H9 (cell line): ENCODE measurements around the gene CDKAL1. TPM values are rescaled to one million over a fixed set of nuclear protein-coding genes. Genes with fewer than 3 reads are reported as not detected.

Experiments used
- DNase-seq: peaks from one replicate; pipeline ENCODE4 v3.0.0-alpha.2; 2017
- H2AFZ ChIP-seq: one replicate; pipeline ENCODE4 v1.6.1; 2013; ENCODE audit warnings: mild to moderate bottlenecking, low read length, control low read depth, moderate library complexity
- H2AK5ac ChIP-seq: 2 replicates; pipeline ENCODE4 v1.6.1; 2013; ENCODE audit warnings: low read length, control low read depth, mixed read lengths; ENCODE audit not compliant: insufficient read length
- H2BK120ac ChIP-seq: one replicate; pipeline ENCODE4 v1.6.1; 2013; ENCODE audit warnings: low read depth, mild to moderate bottlenecking, low read length, control low read depth, inconsistent platforms; ENCODE audit not compliant: poor library complexity, severe bottlenecking
- H2BK12ac ChIP-seq: 2 replicates; pipeline ENCODE4 v1.6.1; 2013; ENCODE audit warnings: low read length, control low read depth, mixed read lengths, low read depth; ENCODE audit not compliant: insufficient read length
- H2BK15ac ChIP-seq: 2 replicates; pipeline ENCODE4 v1.6.1; 2013; ENCODE audit warnings: low read depth, low read length, control low read depth
- H2BK20ac ChIP-seq: one replicate; pipeline ENCODE4 v1.6.1; 2013; ENCODE audit warnings: low read depth, mild to moderate bottlenecking, low read length, control low read depth, inconsistent platforms; ENCODE audit not compliant: poor library complexity, severe bottlenecking
- H2BK5ac ChIP-seq: 2 replicates; pipeline ENCODE4 v1.6.1; 2013; ENCODE audit warnings: low read length, control low read depth, mixed read lengths; ENCODE audit not compliant: insufficient read length
- H3K14ac ChIP-seq: 2 replicates; pipeline ENCODE4 v1.6.1; 2013; ENCODE audit warnings: low read length, control low read depth; ENCODE audit not compliant: insufficient read depth
- H3K18ac ChIP-seq: 2 replicates; pipeline ENCODE4 v1.6.1; 2013; ENCODE audit warnings: low read depth, mild to moderate bottlenecking, mixed read lengths, low read length, control low read depth; ENCODE audit not compliant: insufficient read length
- H3K23ac ChIP-seq: 2 replicates; pipeline ENCODE4 v1.6.1; 2013; ENCODE audit warnings: low read length, control low read depth, mixed read lengths, low read depth; ENCODE audit not compliant: insufficient read length
- H3K23me2 ChIP-seq: 2 replicates; pipeline ENCODE4 v1.6.1; 2013; ENCODE audit warnings: low read depth, mild to moderate bottlenecking, mixed read lengths, low read length, control low read depth; ENCODE audit not compliant: insufficient read length, poor library complexity, severe bottlenecking
- H3K27ac ChIP-seq: 2 replicates; pipeline ENCODE4 v1.5.1; 2013; ENCODE audit warnings: low read length, control low read depth, mixed read lengths, low read depth; ENCODE audit not compliant: insufficient read length
- H3K27me3 ChIP-seq: 2 replicates; pipeline ENCODE4 v1.6.1; 2013; ENCODE audit warnings: low read length, control low read depth, inconsistent platforms; ENCODE audit not compliant: insufficient read depth
- H3K4ac ChIP-seq: 2 replicates; pipeline ENCODE4 v1.6.1; 2013; ENCODE audit warnings: low read depth, mild to moderate bottlenecking, control low read depth, inconsistent platforms, low read length, moderate library complexity
- H3K4me1 ChIP-seq: 2 replicates; pipeline ENCODE4 v1.6.1; 2013; ENCODE audit warnings: low read length, control low read depth, inconsistent platforms; ENCODE audit not compliant: insufficient read depth
- H3K4me2 ChIP-seq: 2 replicates; pipeline ENCODE4 v1.6.1; 2013; ENCODE audit warnings: low read length, control low read depth, mixed read lengths; ENCODE audit not compliant: insufficient read length, insufficient read depth
- H3K56ac ChIP-seq: 2 replicates; pipeline ENCODE4 v1.6.1; 2013; ENCODE audit warnings: low read depth, mild to moderate bottlenecking, mixed read lengths, low read length, control low read depth; ENCODE audit not compliant: insufficient read length
- H3K79me1 ChIP-seq: 2 replicates; pipeline ENCODE4 v1.6.1; 2013; ENCODE audit warnings: low read depth, mild to moderate bottlenecking, moderate library complexity, low read length, control low read depth, inconsistent platforms; ENCODE audit not compliant: insufficient read depth, poor library complexity, severe bottlenecking
- H3K79me2 ChIP-seq: 2 replicates; pipeline ENCODE4 v1.6.1; 2013; ENCODE audit warnings: low read length, control low read depth, inconsistent platforms; ENCODE audit not compliant: insufficient read depth
- H3K9ac ChIP-seq: 2 replicates; pipeline ENCODE4 v1.6.1; 2013; ENCODE audit warnings: low read length, control low read depth, mixed read lengths; ENCODE audit not compliant: insufficient read length; ENCODE audit errors: extremely low read depth
- H3K9me3 ChIP-seq: one replicate; pipeline ENCODE4 v1.6.1; 2013; ENCODE audit warnings: low read depth, low read length, inconsistent platforms; ENCODE audit not compliant: control insufficient read depth
- H3T11ph ChIP-seq: one replicate; pipeline ENCODE4 v1.6.1; 2013; ENCODE audit warnings: mild to moderate bottlenecking, low read length, control low read depth, inconsistent platforms
- H4K20me1 ChIP-seq: one replicate; pipeline ENCODE4 v1.6.1; 2013; ENCODE audit not compliant: control insufficient read depth, insufficient read length, insufficient read depth
- H4K5ac ChIP-seq: 2 replicates; pipeline ENCODE4 v1.6.1; 2013; ENCODE audit warnings: low read depth, mild to moderate bottlenecking, mixed read lengths, low read length, control low read depth; ENCODE audit not compliant: insufficient read length
- H4K8ac ChIP-seq: replicated peaks from 2 replicates; pipeline ENCODE4 v1.6.1; 2013; ENCODE audit warnings: low read length, control low read depth, mixed read lengths, low read depth; ENCODE audit not compliant: insufficient read length
- H4K91ac ChIP-seq: 2 replicates; pipeline ENCODE4 v1.6.1; 2013; ENCODE audit warnings: low read depth, mild to moderate bottlenecking, moderate library complexity, mixed read lengths, low read length, control low read depth; ENCODE audit not compliant: insufficient read length
- H3K27ac Mint-ChIP-seq, 3 experiments: 2 replicates in 2 of 3; 3 replicates in 1 of 3; pipeline ENCODE4 v1.8.0; 2020 to 2021; ENCODE audit warnings: mixed read lengths in 3 of 3, mild to moderate bottlenecking in 1 of 3, moderate library complexity in 1 of 3
- H3K27me3 Mint-ChIP-seq: 2 replicates; pipeline ENCODE4 v1.8.0; 2021; ENCODE audit warnings: low read depth, mild to moderate bottlenecking, moderate library complexity, mixed read lengths
- H3K36me3 Mint-ChIP-seq, 3 experiments: 2 replicates in 2 of 3; 3 replicates in 1 of 3; pipeline ENCODE4 v1.8.0; 2020 to 2021; ENCODE audit warnings: low read depth in 3 of 3, mixed read lengths in 3 of 3; ENCODE audit not compliant: insufficient read depth in 1 of 3
- H3K4me1 Mint-ChIP-seq, 2 experiments: 2 replicates each; pipeline ENCODE4 v1.8.0; 2020; ENCODE audit warnings: mixed read lengths in 2 of 2
- H3K4me3 Mint-ChIP-seq, 2 experiments: 2 replicates in 1 of 2; 3 replicates in 1 of 2; pipeline ENCODE4 v1.8.0; 2020 to 2021; ENCODE audit warnings: mild to moderate bottlenecking in 2 of 2, mixed read lengths in 2 of 2, moderate library complexity in 1 of 2
- H3K9me3 Mint-ChIP-seq, 2 experiments: 2 replicates in 1 of 2; 3 replicates in 1 of 2; pipeline ENCODE4 v1.8.0; 2020; ENCODE audit warnings: mild to moderate bottlenecking in 2 of 2, mixed read lengths in 2 of 2, moderate library complexity in 1 of 2
- CTCF ChIP-seq: fragments of 200-600 bp; sonication (generic); conservative IDR thresholded peaks from 3 replicates; pipeline ENCODE4 v1.8.0; 2021; ENCODE audit warnings: antibody characterized with exemption, mild to moderate bottlenecking
- WGBS: extraction: QIAGEN DNeasy Blood & Tissue Kit; methylation state at CpG from one replicate; pipeline ENCODE4 v1.1.7; 2013; ENCODE audit warnings: missing lambda C conversion rate, low lambda C conversion rate, mixed read lengths; ENCODE audit not compliant: insufficient read length; ENCODE audit errors: extremely low coverage; 5-methylcytosine and 5-hydroxymethylcytosine counted together
- total RNA-seq: library from RNA; stranded (reverse); gene quantifications from 2 replicates; pipeline ENCODE4 v1.2.1, GENCODE V29; 2021

The CDKAL1 gene
- total RNA-seq, 1 experiment from 2014 or later: 23.0 TPM

- no peak overlapping the region for H3K56ac ChIP-seq
- H3K4me3 Mint-ChIP-seq: no peak overlapping the region
- H3K23ac ChIP-seq: no peak overlapping the region
- no peak overlapping the region for H4K8ac ChIP-seq
- H3K9ac ChIP-seq: no peak overlapping the region
- no peaks in the 10 kb centered on the region for H3K27me3 Mint-ChIP-seq
- H3K4ac ChIP-seq: no peak overlapping the region
- H2BK12ac ChIP-seq: no peak overlapping the region
- no peak overlapping the region for H3K27ac ChIP-seq
- H3K4me2 ChIP-seq: no peak overlapping the region
- H3K4me1 Mint-ChIP-seq: peaks cover 0 to 2% of the 10 kb centered on the region in 2 experiments; a peak in 1 of 4 replicates
- H2AFZ ChIP-seq: no peak overlapping the region
- no peak overlapping the region for H3K27ac Mint-ChIP-seq
- H4K20me1 ChIP-seq: no peaks in the 10 kb centered on the region
- no peaks in the 10 kb centered on the region for H3K9me3 ChIP-seq
- H3K18ac ChIP-seq: no peak overlapping the region
- no peak for DNase-seq
- H3K27me3 ChIP-seq: no peaks in the 10 kb centered on the region
- H2BK5ac ChIP-seq: no peak overlapping the region
- no peak overlapping the region for H2BK120ac ChIP-seq
- H3K4me1 ChIP-seq: no peaks in the 10 kb centered on the region
- no peak overlapping the region for H2BK15ac ChIP-seq
- H4K91ac ChIP-seq: no peak overlapping the region
- no peak overlapping the region for H3K14ac ChIP-seq
- no peak overlapping the region for H2AK5ac ChIP-seq
- H3K79me1 ChIP-seq: no peaks in the 10 kb centered on the region
- TF ChIP-seq CTCF: no peak
- peaks cover 3 to 9% of the 10 kb centered on the region in 2 experiments; a peak in 3 of 5 replicates for H3K9me3 Mint-ChIP-seq
- no CpG with 5 or more reads among the region's 3 CpGs for WGBS
- H4K5ac ChIP-seq: no peak overlapping the region
- H3K23me2 ChIP-seq: no peaks in the 10 kb centered on the region
- H3T11ph ChIP-seq: no peak overlapping the region
- no peaks in the 10 kb centered on the region for H3K79me2 ChIP-seq
- H2BK20ac ChIP-seq: no peak overlapping the region
- peaks cover 4 to 8% (median 4%) of the 10 kb centered on the region in 3 experiments; a peak in 4 of 7 replicates for H3K36me3 Mint-ChIP-seq
Measured at GRCh38 chr6:21213492-21213891, 679.2 kb downstream of the CDKAL1 start.
